HepG2 (cell line): ENCODE measurements around the gene TRIO. TPM values are rescaled to one million over a fixed set of nuclear protein-coding genes. Genes with fewer than 3 reads are reported as not detected.

Experiments
- CREB1 ChIP-seq, 2 experiments: fragments of 450-650 bp in 1 of 2; IDR thresholded peaks; 2 replicates each; pipeline ENCODE4 v1.6.1; 2016 to 2017; ENCODE audit warnings: control low read depth in 1 of 2, mild to moderate bottlenecking in 1 of 2, missing compliant biosample characterization in 1 of 2, missing genetic modification characterization in 1 of 2
- RARA ChIP-seq: IDR thresholded peaks from 2 replicates; pipeline ENCODE4 v1.6.1; 2016; ENCODE audit warnings: missing genetic modification reagents, missing compliant biosample characterization
- polyA plus RNA-seq, 8 experiments: library from polyadenylated mRNA; depleted of rRNA in 3 of 8; stranded (reverse) in 7 of 8; unstranded in 1 of 8; fragments of >200 nt; fragmentation: Illumina TruSeq in 4 of 8; extraction: Trizol in 4 of 8; gene quantifications; 2 replicates each; pipeline versions ENCODE4 v1.2.1 to v1.2.3, GENCODE V29; 2011 to 2016; ENCODE audit warnings: low read depth in 4 of 8, missing spikeins in 1 of 8, mixed read lengths in 1 of 8; ENCODE audit not compliant: insufficient read depth in 1 of 8
- total RNA-seq, 5 experiments: library from RNA; depleted of rRNA; stranded (reverse); fragments of >200 nt; fragmentation: Illumina TruSeq; extraction: Trizol; gene quantifications; 2 replicates each; pipeline ENCODE4 v1.2.3, GENCODE V29; 2016; ENCODE audit warnings: low read depth in 1 of 5
- TF ChIP-seq, protein P1 (sequence below): sonication (generic); formaldehyde crosslinking; IDR thresholded peaks from 2 replicates; pipeline ENCODE4 v1.8.1; 2023; ENCODE audit warnings: mild to moderate bottlenecking, moderate library complexity, missing genetic modification reagents

TRIO gene
- total and polyA plus RNA-seq, 2 of the 13 experiments (the other 11 are each of a cell fraction or from before 2014, with no cell fraction given), result 45.2 to 45.9 TPM

DNA sequence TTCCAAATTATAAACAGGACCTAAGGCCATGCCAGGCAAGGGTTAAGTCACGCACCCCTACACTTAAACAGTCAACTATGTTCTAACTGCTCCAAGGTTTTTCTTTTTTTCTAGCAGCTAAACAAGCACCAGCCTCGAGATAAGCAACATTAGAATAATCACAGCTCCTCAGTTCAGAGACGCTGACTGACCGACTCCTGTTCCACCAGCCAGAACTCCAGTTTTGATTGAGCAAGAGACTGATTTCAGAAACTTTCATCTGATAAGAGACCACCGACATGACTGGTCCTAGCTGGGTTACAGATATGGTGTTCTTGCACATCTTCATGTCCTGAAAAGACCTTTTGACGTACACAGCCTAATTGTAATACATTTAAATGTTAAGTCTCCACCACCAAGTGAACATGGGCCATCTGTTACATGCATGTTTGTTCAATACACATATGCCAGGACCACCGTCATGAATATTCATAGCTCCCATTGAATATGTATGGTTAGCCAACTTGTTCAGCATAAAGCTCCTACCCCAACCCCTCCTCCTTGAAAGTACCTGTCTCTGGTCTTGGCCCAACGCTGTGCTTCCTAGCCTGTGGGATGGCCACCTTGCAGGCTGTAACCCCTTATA is 414.8 kb downstream of the TRIO start (continued):
- TF ChIP-seq, protein P1, sequence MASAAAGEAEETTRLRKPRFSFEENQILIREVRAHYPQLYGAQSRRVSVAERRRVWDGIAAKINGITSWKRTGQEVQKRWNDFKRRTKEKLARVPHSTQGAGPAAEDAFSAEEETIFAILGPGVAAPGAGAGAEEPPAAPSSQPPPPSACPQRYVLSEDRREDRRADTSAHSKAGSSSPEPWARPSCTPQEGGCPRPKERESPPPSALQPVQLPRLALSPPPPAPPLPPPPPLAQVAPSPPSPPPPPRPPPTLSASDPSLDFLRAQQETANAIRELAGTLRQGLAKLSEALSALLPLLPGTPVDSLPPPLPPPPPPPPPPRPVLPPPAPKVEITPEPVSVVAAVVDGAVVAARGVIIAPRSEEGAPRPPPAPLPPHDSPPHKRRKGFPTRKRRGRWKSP (CRISPR knock-in tag), result no peak
- no peak for TF ChIP-seq CREB1 (IDR thresholded peaks at IDR 0.05)
- TF ChIP-seq CREB1 (CRISPR knock-in tag; IDR thresholded peaks at IDR 0.05), result no peak
- no peak for TF ChIP-seq RARA (CRISPR knock-in tag)
- TF ChIP-seq, all 625 proteins: peak for 0

Other genes starting within 250 kb of the TRIO start
- 0.03 and 0.09 TPM in 2 replicates for gene DNAH5, start 198.7 kb upstream of the TRIO start, total RNA-seq (2016; rRNA removed; fragmentation: Illumina TruSeq; extraction: Trizol)
- 0.09 and 0.12 TPM in 2 replicates for gene DNAH5, start 198.7 kb upstream of the TRIO start, polyA plus RNA-seq (2011; rRNA removed)